ENCODE results near the gene BDP1. TPM values are rescaled to one million over a fixed set of nuclear protein-coding genes. Genes with fewer than 3 reads are reported as not detected.
"Not testable (repeated sequence)": the region's sequence is repeated elsewhere in the genome, so short reads cannot be mapped to it uniquely, and the experiment has no call there.

Gene BDP1
- total RNA-seq, 1 donor from 2014 or later, result 28.5 TPM

DNA sequence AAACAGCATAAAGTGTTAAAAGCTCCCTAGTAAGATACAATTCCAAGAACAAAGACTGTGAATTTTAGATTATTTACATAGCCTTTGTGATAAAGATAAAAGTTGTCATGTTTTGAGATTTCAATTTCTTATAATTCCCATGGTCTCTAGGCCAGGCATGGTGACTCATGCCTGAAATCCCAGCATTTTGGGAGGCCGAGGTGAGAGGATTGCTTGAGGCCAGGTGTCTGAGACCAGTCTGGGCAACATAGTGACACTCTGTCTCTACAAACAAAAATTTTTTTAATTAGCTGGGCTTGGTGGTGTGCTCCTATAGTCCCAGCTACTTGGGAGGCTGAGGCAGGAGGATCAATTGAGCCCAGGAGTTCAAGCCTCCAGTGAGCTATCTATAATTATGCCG, 48.1 kb downstream of the BDP1 start:
- no peak for DNase-seq (ENCODE audit: low read depth, low spot score)
- Mint-ChIP-seq H3K4me1 (no peaks in the 10 kb centered on the region), H3K27ac (ENCODE audit: unreplicated experiment) (no peak overlapping the region), H3K36me3 (ENCODE audit: low read depth) (peaks cover 24% of the 10 kb centered on the region), H3K4me3 (no peak overlapping the region), H3K9me3 (no peaks in the 10 kb centered on the region), H3K27me3 (ENCODE audit: low read depth) (no peaks in the 10 kb centered on the region)
- TF ChIP-seq, protein P1, sequence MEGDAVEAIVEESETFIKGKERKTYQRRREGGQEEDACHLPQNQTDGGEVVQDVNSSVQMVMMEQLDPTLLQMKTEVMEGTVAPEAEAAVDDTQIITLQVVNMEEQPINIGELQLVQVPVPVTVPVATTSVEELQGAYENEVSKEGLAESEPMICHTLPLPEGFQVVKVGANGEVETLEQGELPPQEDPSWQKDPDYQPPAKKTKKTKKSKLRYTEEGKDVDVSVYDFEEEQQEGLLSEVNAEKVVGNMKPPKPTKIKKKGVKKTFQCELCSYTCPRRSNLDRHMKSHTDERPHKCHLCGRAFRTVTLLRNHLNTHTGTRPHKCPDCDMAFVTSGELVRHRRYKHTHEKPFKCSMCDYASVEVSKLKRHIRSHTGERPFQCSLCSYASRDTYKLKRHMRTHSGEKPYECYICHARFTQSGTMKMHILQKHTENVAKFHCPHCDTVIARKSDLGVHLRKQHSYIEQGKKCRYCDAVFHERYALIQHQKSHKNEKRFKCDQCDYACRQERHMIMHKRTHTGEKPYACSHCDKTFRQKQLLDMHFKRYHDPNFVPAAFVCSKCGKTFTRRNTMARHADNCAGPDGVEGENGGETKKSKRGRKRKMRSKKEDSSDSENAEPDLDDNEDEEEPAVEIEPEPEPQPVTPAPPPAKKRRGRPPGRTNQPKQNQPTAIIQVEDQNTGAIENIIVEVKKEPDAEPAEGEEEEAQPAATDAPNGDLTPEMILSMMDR (conservative IDR thresholded peaks at IDR 0.05), result no peak

DNA sequence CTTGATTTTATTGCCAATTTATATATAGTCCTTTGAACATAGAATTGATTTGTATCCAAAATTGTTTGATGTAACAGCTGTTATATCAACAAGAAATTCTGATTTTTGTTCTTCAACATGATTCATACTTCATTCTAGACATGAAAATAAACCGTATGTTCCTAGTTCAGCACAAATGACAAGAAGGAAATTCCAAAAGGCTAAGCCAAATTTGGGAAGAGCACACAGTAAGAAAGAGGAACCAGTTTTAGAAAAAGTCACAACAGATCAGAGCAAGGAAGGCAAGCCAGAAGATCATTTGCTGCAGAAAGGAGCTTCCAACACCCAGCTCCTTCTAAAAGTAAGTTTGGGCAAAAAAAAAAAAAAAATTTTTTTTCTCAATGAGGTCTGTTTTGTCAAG, 66.7 kb downstream of the BDP1 start:
- Mint-ChIP-seq H3K36me3 (ENCODE audit: low read depth) (peaks cover 32% of the 10 kb centered on the region), H3K27me3 (ENCODE audit: low read depth) (no peaks in the 10 kb centered on the region), H3K27ac (ENCODE audit: unreplicated experiment) (no peak overlapping the region), H3K4me3 (no peak overlapping the region), H3K4me1 (no peaks in the 10 kb centered on the region), H3K9me3 (no peaks in the 10 kb centered on the region)
- TF ChIP-seq, protein P1 (conservative IDR thresholded peaks at IDR 0.05), result no peak
- no peak for DNase-seq (ENCODE audit: low read depth, low spot score)

DNA sequence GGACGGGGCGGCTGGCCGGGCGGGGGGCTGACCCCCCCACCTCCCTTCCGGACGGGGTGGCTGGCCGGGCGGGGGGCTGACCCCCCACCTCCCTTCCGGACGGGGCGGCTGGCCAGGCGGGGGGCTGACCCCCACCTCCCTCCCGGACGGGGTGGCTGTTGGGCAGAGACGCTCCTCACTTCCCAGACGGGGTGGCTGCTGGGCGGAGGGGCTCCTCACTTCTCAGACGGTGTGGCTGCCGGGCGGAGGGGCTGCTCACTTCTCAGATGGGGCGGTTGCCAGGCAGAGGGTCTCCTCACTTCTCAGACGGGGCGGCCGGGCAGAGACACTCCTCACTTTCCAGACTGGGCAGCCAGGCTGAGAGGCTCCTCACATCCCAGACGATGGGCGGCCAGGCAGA, 70.2 kb downstream of the BDP1 start:
- not testable (repeated sequence) for H3K4me1 Mint-ChIP-seq; H3K27ac Mint-ChIP-seq (ENCODE audit: unreplicated experiment); H3K9me3 Mint-ChIP-seq; H3K4me3 Mint-ChIP-seq; DNase-seq (ENCODE audit: low read depth, low spot score); H3K27me3 Mint-ChIP-seq (ENCODE audit: low read depth)
- peaks cover 30% of the 10 kb centered on the region for H3K36me3 Mint-ChIP-seq (ENCODE audit: low read depth)

DNA sequence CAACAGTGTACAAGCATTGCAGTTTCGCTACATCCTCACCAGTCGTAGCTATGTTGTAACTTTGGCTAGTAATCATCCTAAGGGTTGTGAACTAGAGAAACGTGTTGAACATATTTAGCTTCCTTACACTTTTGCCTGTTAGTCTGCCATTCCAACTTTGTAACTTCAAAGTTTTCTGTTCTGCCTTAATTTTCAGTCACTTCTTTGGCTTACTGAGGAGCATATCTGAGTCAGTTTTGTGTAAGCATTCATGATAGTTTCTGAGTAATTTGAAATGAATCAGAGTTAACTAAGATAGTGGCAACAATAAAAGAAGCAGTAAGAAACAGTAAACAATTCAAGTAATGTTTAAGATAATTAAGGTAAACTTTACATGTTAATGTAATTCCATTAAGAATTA, 72.8 kb downstream of the BDP1 start:
- Mint-ChIP-seq H3K4me3 (no peak overlapping the region), H3K9me3 (no peaks in the 10 kb centered on the region), H3K36me3 (ENCODE audit: low read depth) (peaks cover 27% of the 10 kb centered on the region), H3K27me3 (ENCODE audit: low read depth) (no peaks in the 10 kb centered on the region), H3K4me1 (no peaks in the 10 kb centered on the region), H3K27ac (ENCODE audit: unreplicated experiment) (no peak overlapping the region)
- TF ChIP-seq, protein P1 (conservative IDR thresholded peaks at IDR 0.05), result no peak
- no peak for DNase-seq (ENCODE audit: low read depth, low spot score)

DNA sequence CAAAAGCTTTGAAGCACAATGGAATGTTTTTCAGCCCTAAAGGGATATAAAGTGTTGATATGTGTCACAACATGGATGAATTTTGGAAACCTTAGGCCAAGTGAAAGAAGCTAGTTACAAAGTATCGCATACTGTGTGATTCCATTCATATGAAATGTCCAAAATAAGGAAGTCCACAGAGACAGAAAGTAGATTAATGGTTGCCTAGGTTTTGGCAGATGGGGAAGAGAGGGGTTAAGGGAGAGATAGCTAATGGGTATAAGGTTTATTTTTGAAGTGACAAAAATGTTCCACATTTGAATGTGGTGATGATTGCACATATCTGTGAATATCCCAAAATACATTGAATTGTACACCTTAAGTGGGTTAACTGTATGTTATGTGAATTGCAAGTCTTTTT, 74.2 kb downstream of the BDP1 start:
- H3K27me3 Mint-ChIP-seq (ENCODE audit: low read depth), result no peaks in the 10 kb centered on the region
- no peaks in the 10 kb centered on the region for H3K9me3 Mint-ChIP-seq
- H3K4me3 Mint-ChIP-seq, result no peak overlapping the region
- TF ChIP-seq, protein P1 (conservative IDR thresholded peaks at IDR 0.05), result no peak
- DNase-seq (ENCODE audit: low read depth, low spot score), result no peak
- no peak overlapping the region for H3K27ac Mint-ChIP-seq (ENCODE audit: unreplicated experiment)
- no peaks in the 10 kb centered on the region for H3K4me1 Mint-ChIP-seq
- H3K36me3 Mint-ChIP-seq (ENCODE audit: low read depth), result peaks cover 26% of the 10 kb centered on the region

DNA sequence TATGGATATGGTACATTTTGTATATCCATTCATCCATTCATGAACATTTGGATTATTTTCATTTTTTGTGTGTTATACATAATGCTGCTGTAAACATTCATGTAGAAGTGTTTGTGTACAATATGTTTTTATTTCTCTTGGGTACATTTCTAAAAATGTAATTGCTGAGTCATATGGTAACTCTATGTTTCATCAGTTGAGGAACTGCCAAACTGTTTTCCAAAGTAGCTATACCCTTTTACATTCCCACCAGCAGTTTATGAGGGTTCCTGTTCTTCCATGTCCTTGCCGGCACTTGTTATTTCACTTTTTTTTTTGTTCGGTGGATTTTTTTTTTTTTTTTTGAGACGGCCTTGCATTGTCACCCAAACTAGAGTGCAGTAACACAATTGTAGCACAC, 77.7 kb downstream of the BDP1 start:
- Mint-ChIP-seq H3K4me3 (no peak overlapping the region), H3K27me3 (ENCODE audit: low read depth) (no peaks in the 10 kb centered on the region), H3K4me1 (no peaks in the 10 kb centered on the region), H3K36me3 (ENCODE audit: low read depth) (peaks cover 33% of the 10 kb centered on the region), H3K27ac (ENCODE audit: unreplicated experiment) (no peak overlapping the region), H3K9me3 (no peaks in the 10 kb centered on the region)
- no peak for DNase-seq (ENCODE audit: low read depth, low spot score)
- TF ChIP-seq, protein P1 (conservative IDR thresholded peaks at IDR 0.05), result no peak

All from neural crest cell (in vitro differentiated cells).